Activated CD8-positive, alpha-beta T cell treated with anti-CD3 and anti-CD28 coated beads for 36 hours (primary cell): ENCODE measurements around the gene MMS19. TPM values are rescaled to one million over a fixed set of nuclear protein-coding genes. Genes with fewer than 3 reads are reported as not detected.
A peak's percentile ranks its signal among the peaks of the same experiment; 100 is the strongest.

ENCODE experiments used
- ATAC-seq: fragments of 200-7000 bp; cut with Tn5 transposase; one replicate; pipeline ENCODE4 v1.10.0; 2021; ENCODE audit warnings: mild to moderate bottlenecking, moderate library complexity
- CTCF ChIA-PET: fragments of 350-600 bp; sonication (Branson Sonifier 250); formaldehyde crosslinking; loops from one replicate; lab custom pipeline; 2021; ENCODE audit warnings: antibody characterized with exemption; lab: Charles Lee
- POLR2A ChIA-PET: fragments of 350-600 bp; sonication (Branson Sonifier 250); formaldehyde crosslinking; loops from one replicate; lab custom pipeline; 2021; ENCODE audit warnings: antibody characterized with exemption; lab: Charles Lee
- DNase-seq: peaks from one replicate; pipeline ENCODE4 v3.0.0-alpha.2; 2020
- H3K27ac Mint-ChIP-seq: one replicate; pipeline ENCODE4 v1.8.0; 2021; ENCODE audit warnings: mild to moderate bottlenecking, mixed read lengths
- H3K27me3 Mint-ChIP-seq: one replicate; pipeline ENCODE4 v1.8.0; 2021; ENCODE audit warnings: mixed read lengths
- H3K36me3 Mint-ChIP-seq: one replicate; pipeline ENCODE4 v1.8.0; 2021; ENCODE audit warnings: low read depth, mixed read lengths
- H3K4me1 Mint-ChIP-seq: one replicate; pipeline ENCODE4 v1.8.0; 2021; ENCODE audit warnings: low read depth, mixed read lengths
- H3K4me3 Mint-ChIP-seq: one replicate; pipeline ENCODE4 v1.8.0; 2021; ENCODE audit warnings: mild to moderate bottlenecking, moderate library complexity, mixed read lengths
- H3K9me3 Mint-ChIP-seq: one replicate; pipeline ENCODE4 v1.8.0; 2021; ENCODE audit warnings: mixed read lengths
- CTCF ChIP-seq: fragments of 200-600 bp; IDR thresholded peaks from one replicate; pipeline ENCODE4 v1.8.0; 2022; ENCODE audit warnings: antibody characterized with exemption, mild to moderate bottlenecking
- intact Hi-C: fragments of 100-400 bp; cut with micrococcal nuclease; formaldehyde crosslinking; loops from one replicate; pipeline ENCODE4 v1.10.0; 2022
- total RNA-seq, 2 experiments: library from RNA; stranded (reverse); gene quantifications; one replicate each; pipeline ENCODE4 v1.2.3, GENCODE V29; 2021

The MMS19 gene
- total RNA-seq = 100 to 1,000 TPM; 107 to 108 TPM

- DNase-seq = peak; percentile 99
- intact Hi-C loops = loop anchor here (10.0 kb wide), 1 partner anchor 93 kb away; the partner anchor contains the start of gene RRP12
- peaks cover 33% of the 10 kb centered on the region for H3K4me1 Mint-ChIP-seq
- TF ChIP-seq CTCF = no peak
- ChIA-PET POLR2A (interaction anchor here (0.6 to 0.9 kb wide), 3 partner anchors 27 to 280 kb away, joined by 3 to 4 read pairs (median 3); no protein-coding TSS in a partner anchor), CTCF (interaction anchor here (1.4 kb wide), 1 partner anchor 36 kb away, joined by 4 read pairs; no protein-coding TSS in a partner anchor)
- peaks cover 26% of the 10 kb centered on the region for H3K36me3 Mint-ChIP-seq
- ATAC-seq = peak; percentile 92
- no peaks in the 10 kb centered on the region for H3K9me3 Mint-ChIP-seq
- peaks cover 30% of the 10 kb centered on the region for H3K27me3 Mint-ChIP-seq
- peak within 1 kb of the TSS; percentile 89 for H3K4me3 Mint-ChIP-seq
- H3K27ac Mint-ChIP-seq = peak within 1 kb of the TSS; percentile 98
Measured at GRCh38 chr10:97498076-97498840, at the start of gene MMS19. MMS19 (minus strand) TSS chr10:97498422; CDS start chr10:97498384, 38 bp downstream.

GRCh38 chr10:97547962-97548361 lies 49.7 kb upstream of the MMS19 start:
- Mint-ChIP-seq H3K27ac (no peak overlapping the region), H3K27me3 (no peaks in the 10 kb centered on the region), H3K4me1 (peaks cover 11% of the 10 kb centered on the region), H3K4me3 (no peak overlapping the region), H3K9me3 (no peaks in the 10 kb centered on the region), H3K36me3 (no peaks in the 10 kb centered on the region)
- intact Hi-C loops = no loop called here
- POLR2A ChIA-PET = no interaction called here
- no peak for TF ChIP-seq CTCF
- DNase-seq = no peak
- CTCF ChIA-PET = no interaction called here
- no peak for ATAC-seq

GRCh38 chr10:97547271-97547600 lies 49.0 kb upstream of the MMS19 start:
- no peak for ATAC-seq
- TF ChIP-seq CTCF = no peak
- no peaks in the 10 kb centered on the region for H3K27me3 Mint-ChIP-seq
- no peak for DNase-seq
- H3K4me1 Mint-ChIP-seq = peaks cover 18% of the 10 kb centered on the region
- ChIA-PET POLR2A (no interaction called here), CTCF (interaction anchor here (1.8 to 2.0 kb wide), 2 partner anchors 12 to 83 kb away, joined by 5 to 15 read pairs; no protein-coding TSS in a partner anchor)
- H3K36me3 Mint-ChIP-seq = no peaks in the 10 kb centered on the region
- no peak overlapping the region for H3K27ac Mint-ChIP-seq
- H3K9me3 Mint-ChIP-seq = no peaks in the 10 kb centered on the region
- H3K4me3 Mint-ChIP-seq = no peak overlapping the region
- intact Hi-C loops = no loop called here

- Mint-ChIP-seq H3K9me3 (no peaks in the 10 kb centered on the region), H3K27me3 (no peaks in the 10 kb centered on the region), H3K4me3 (no peak overlapping the region), H3K36me3 (no peaks in the 10 kb centered on the region), H3K4me1 (peaks cover 23% of the 10 kb centered on the region), H3K27ac (no peak overlapping the region)
- TF ChIP-seq CTCF = no peak
- POLR2A ChIA-PET = no interaction called here
- CTCF ChIA-PET = interaction anchor here (0.6 to 2.0 kb wide), 6 partner anchors 8 to 474 kb away, joined by 4 to 15 read pairs (median 6); no protein-coding TSS in a partner anchor
- no peak for ATAC-seq
- DNase-seq = no peak
- intact Hi-C loops = no loop called here
Measured at GRCh38 chr10:97546456-97547270, 48.4 kb upstream of the MMS19 start.
